ENCODE results near the gene ZDHHC16.

- TF ChIP-seq POLR2A (IDR thresholded peaks at IDR 0.05; ENCODE audit: low read depth, low read length) (no peak), POLR2AphosphoS5 (IDR thresholded peaks at IDR 0.05; ENCODE audit: low read depth, low read length) (no peak)
Observed at GRCh38 chr10:97401455-97401919, 44.5 kb upstream of the ZDHHC16 start.
